Lower leg skin (tissue), 4 donors: ENCODE data around the gene TMEM184A. TPM values are rescaled to one million over a fixed set of nuclear protein-coding genes. Genes with fewer than 3 reads are reported as not detected.

ENCODE experiments used
- DNase-seq, 2 donors: peaks; one replicate each; pipeline ENCODE4 v3.0.0-alpha.2; 2019; ENCODE audit warnings: low spot score in 2 of 2
- H3K4me3 ChIP-seq: fragments of 200-600 bp; sonication (generic); 2 replicates; pipeline ENCODE4 v1.5.1; 2017; ENCODE audit warnings: mild to moderate bottlenecking, low read depth; ENCODE audit not compliant: poor library complexity, severe bottlenecking
- POLR2A ChIP-seq, 2 donors: fragments of 450-650 bp; IDR thresholded peaks; one replicate each; pipeline ENCODE4 v1.6.1; 2016 to 2017; ENCODE audit warnings: antibody characterized with exemption in 2 of 2, mild to moderate bottlenecking in 1 of 2, moderate library complexity in 1 of 2
- WGBS, 2 donors: methylation state at CpG; one replicate each; pipeline ENCODE4 v1.1.5; 2018; 5-methylcytosine and 5-hydroxymethylcytosine counted together
- intact Hi-C: fragments of 100-400 bp; cut with DNase I; formaldehyde crosslinking; loops from one replicate; pipeline ENCODE4 v1.15.0; 2023; ENCODE audit warnings: low total_unique reads
- total RNA-seq, 4 donors: library from RNA; depleted of rRNA; stranded (reverse); fragments of >200 nt; gene quantifications; one replicate each; pipeline ENCODE4 v1.1.0, GENCODE V29; 2016
- TF ChIP-seq, protein P1 (sequence below), 3 donors: fragments of 450-650 bp; IDR thresholded peaks; one replicate each; pipeline ENCODE4 v1.5.1; 2016; ENCODE audit warnings: antibody characterized with exemption in 3 of 3, mild to moderate bottlenecking in 3 of 3, moderate library complexity in 2 of 3

TMEM184A gene
- total RNA-seq, 4 donors from 2014 or later: 70.5 to 177 (median 119) TPM

DNA sequence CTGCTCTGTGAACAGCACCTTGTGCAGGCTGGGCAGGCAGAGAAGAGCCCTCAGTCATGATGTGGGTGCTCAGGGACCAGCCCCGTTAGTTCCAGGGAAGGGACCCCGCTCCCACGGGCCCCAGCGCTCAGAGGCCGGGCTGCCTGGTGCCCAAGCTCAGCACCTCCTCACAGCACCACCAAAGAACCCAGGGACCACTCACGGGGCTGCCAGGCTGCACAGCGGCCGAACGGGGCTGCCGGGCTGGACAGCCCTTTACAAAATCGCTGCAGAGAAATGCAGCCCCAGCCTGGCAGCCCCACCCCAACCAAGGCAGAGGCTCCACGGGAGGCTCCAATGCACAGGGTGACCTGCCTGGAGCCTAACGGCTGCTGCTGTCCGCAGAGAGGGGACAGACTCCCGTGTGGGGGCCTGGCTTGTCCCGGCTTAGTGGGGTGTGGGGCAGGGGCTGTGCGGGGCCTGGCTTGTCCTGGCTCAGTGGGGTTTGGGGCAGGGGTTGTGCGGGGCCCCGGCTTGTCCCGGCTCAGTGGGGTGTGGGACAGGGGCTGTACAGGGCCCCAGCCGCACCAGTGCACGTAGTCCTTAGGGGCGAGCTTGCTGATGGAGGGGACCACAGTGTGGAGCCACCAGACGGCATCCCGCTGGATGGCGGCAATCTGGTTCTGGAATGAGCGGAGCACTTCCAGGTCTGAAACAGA lies 61.0 kb downstream of the TMEM184A start:
- WGBS, 2 donors: 88 to 97% methylated on average over 10 to 25 of the region's 27 CpGs
- intact Hi-C loops: no loop called here

DNA sequence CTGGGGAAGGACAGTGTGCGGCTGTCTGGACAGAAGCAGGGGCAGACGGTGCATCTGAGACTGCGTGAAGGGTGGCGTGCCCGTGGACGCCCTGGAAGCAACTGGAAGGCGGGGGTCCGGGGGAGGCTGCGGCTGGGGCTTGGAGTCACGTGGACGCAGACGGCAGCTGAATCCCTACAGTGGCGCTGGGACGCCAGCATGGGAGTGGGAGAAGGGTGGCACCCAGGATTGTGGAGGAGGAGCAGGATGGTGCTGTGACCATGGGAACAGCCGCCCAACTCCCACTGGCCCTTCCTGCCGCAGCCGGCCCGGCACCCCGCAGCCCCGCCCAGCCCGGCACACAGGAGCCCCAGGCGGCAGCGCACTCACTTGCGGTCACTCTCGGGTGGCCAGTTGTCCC lies 61.6 kb downstream of the TMEM184A start:
- intact Hi-C loops: no loop called here
- no peak for TF ChIP-seq POLR2A (IDR thresholded peaks at IDR 0.05)
- TF ChIP-seq, protein P1, sequence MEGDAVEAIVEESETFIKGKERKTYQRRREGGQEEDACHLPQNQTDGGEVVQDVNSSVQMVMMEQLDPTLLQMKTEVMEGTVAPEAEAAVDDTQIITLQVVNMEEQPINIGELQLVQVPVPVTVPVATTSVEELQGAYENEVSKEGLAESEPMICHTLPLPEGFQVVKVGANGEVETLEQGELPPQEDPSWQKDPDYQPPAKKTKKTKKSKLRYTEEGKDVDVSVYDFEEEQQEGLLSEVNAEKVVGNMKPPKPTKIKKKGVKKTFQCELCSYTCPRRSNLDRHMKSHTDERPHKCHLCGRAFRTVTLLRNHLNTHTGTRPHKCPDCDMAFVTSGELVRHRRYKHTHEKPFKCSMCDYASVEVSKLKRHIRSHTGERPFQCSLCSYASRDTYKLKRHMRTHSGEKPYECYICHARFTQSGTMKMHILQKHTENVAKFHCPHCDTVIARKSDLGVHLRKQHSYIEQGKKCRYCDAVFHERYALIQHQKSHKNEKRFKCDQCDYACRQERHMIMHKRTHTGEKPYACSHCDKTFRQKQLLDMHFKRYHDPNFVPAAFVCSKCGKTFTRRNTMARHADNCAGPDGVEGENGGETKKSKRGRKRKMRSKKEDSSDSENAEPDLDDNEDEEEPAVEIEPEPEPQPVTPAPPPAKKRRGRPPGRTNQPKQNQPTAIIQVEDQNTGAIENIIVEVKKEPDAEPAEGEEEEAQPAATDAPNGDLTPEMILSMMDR (IDR thresholded peaks at IDR 0.05): no peak
- DNase-seq: no peak
- no peak overlapping the region for H3K4me3 ChIP-seq
- WGBS, 2 donors: 87 to 96% methylated on average over 19 to 21 of the region's 25 CpGs

More for the DNA sequence above, 61.0 kb downstream of the TMEM184A start:
- no peak for DNase-seq
- no peak for TF ChIP-seq POLR2A (IDR thresholded peaks at IDR 0.05)
- TF ChIP-seq, protein P1 (IDR thresholded peaks at IDR 0.05): no peak
- H3K4me3 ChIP-seq: no peak overlapping the region

DNA sequence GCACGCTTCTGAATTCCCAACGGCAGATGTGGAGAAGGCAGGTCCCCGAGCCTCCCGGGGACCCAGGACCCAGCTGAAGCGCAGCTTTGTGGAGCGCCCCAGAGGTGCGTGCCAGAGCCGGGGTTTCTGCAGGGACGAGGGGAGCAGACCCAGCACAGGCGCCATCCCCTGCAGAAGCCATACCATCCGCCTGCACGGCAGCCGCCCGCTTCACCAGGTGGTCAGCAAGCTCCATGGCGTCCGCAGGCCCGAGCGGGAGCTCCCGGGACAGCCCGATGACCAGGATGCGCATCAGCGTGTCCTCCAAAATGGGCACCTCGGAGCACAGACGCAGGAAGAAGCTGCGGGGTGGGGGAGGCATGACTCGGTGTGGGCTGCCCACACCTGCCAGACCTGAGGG lies 62.4 kb downstream of the TMEM184A start:
- DNase-seq: no peak
- intact Hi-C loops: no loop called here
- 84 to 87% methylated on average over 18 to 26 of the region's 26 CpGs for WGBS, 2 donors
- H3K4me3 ChIP-seq: no peak overlapping the region
- TF ChIP-seq, protein P1 (IDR thresholded peaks at IDR 0.05): no peak
- no peak for TF ChIP-seq POLR2A (IDR thresholded peaks at IDR 0.05)

DNA sequence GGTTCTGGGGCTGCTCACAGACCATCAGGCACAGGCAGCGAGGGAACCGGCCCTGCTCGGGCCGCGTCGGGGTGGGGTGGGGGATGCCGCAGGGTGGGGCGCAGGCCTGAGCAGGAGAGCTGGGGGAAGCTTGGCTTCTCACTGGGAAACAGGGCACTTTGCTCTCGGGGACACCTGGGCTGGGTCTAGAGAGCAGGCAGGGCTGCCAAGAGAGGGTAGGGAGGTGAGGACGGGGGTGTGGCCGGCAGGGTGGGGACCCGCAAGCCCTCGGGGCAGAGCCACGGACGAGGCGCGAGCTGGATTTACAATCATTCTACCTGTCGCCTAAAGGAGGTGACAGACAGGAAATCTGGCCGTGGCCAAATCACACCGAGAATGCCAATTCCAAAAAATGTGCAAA lies 62.9 kb downstream of the TMEM184A start:
- WGBS, 2 donors: 68 to 74% methylated on average over 13 to 17 of the region's 20 CpGs
- TF ChIP-seq, protein P1 (IDR thresholded peaks at IDR 0.05): no peak
- no peak for TF ChIP-seq POLR2A (IDR thresholded peaks at IDR 0.05)
- intact Hi-C loops: no loop called here
- DNase-seq: no peak
- no peak overlapping the region for H3K4me3 ChIP-seq

DNA sequence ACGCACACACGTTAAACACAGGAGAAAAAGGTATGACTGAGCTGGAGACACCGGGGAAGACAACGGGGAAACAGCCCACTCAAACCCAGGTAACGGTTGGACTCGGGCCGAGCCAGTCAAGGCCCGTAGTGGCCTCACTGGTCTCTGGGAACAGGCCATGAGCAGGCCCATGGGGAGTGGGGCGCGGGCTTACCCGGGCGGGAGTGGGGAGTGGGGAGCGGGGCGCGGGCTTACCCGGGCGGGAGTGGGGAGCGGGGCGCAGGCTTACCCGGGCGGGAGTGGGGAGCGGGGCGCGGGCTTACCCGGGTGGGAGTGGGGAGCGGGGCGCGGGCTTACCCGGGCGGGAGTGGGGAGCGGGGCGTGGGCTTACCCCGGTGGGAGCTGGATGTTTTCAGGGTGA lies 63.4 kb downstream of the TMEM184A start:
- WGBS, 2 donors: 84 to 88% methylated on average over 22 to 32 of the region's 33 CpGs
- TF ChIP-seq, protein P1 (IDR thresholded peaks at IDR 0.05): no peak
- no peak for TF ChIP-seq POLR2A (IDR thresholded peaks at IDR 0.05)
- no peak for DNase-seq
- H3K4me3 ChIP-seq: no peak overlapping the region
- intact Hi-C loops: no loop called here

Other genes starting within 250 kb of the TMEM184A start
- gene MICALL2, start 96.7 kb downstream of the TMEM184A start, total RNA-seq: 10 to 100 TPM; 10.4 to 17.0 (median 14.0) TPM
- 10 to 100 TPM; 45.9 to 70.6 (median 60.3) TPM for gene INTS1, start 51.8 kb downstream of the TMEM184A start, total RNA-seq
- 10 to 100 TPM; 47.7 to 72.8 (median 52.3) TPM for gene MAFK, start 25.5 kb downstream of the TMEM184A start, total RNA-seq
- gene PSMG3, start 13.8 kb upstream of the TMEM184A start, total RNA-seq: 10 to 100 TPM; 38.2 to 73.2 (median 60.7) TPM
- gene ELFN1, start 114.1 kb upstream of the TMEM184A start, total RNA-seq: 1 to 10 TPM; 1.2 to 2.6 (median 1.8) TPM